Prostate gland (tissue), 2 donors: ENCODE results near the gene LGALS13.

Experiments
- CTCF ChIP-seq, 4 experiments: fragments of 200-600 bp in 2 of 4; fragments of 450-650 bp in 2 of 4; sonication (generic) in 2 of 4; IDR thresholded peaks; 1 replicate in 3 of 4; 2 replicates in 1 of 4; pipeline ENCODE4 v1.5.1; 2016 to 2019; ENCODE audit warnings: antibody characterized with exemption in 4 of 4, mild to moderate bottlenecking in 2 of 4, moderate library complexity in 2 of 4
- POLR2AphosphoS5 ChIP-seq: sonication (generic); formaldehyde crosslinking; IDR thresholded peaks from one replicate; pipeline ENCODE4 v1.6.1; 2017; ENCODE audit warnings: antibody characterized with exemption

DNA sequence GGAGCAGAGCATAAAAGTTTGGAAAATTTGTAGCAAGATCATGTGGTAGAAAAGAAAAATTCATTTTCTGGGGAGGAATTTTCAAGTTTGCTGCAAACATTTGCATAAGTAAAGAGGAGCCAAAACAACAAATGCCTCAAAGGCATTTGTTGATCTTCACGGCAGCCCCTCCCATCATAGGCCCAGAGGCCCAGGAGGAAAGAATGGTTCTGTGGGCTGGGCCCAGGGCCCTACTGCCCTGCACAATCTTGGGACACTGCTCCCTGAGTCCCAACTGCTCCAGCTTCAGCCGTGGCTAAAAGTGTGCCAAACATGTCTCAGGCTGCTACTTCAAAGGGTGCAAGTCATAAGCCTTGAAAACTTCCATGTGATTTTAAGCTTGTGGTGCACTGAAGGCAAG, 11.3 kb downstream of the LGALS13 start:
- TF ChIP-seq CTCF (IDR thresholded peaks at IDR 0.05), result no peak
- no peak for TF ChIP-seq POLR2AphosphoS5
